Heart right ventricle (tissue), 16 donors: ENCODE results near the gene ZNF683. TPM values are rescaled to one million over a fixed set of nuclear protein-coding genes. Genes with fewer than 3 reads are reported as not detected.

Source experiments
- ATAC-seq, 8 donors: fragments of 200-7000 bp; cut with Tn5 transposase; one replicate each; pipeline ENCODE4 v1.9.1; 2020; ENCODE audit warnings: mild to moderate bottlenecking in 8 of 8, moderate library complexity in 8 of 8, moderate number of reproducible peaks in 1 of 8
- DNase-seq, 2 donors: peaks; one replicate each; pipeline ENCODE4 v3.0.0-alpha.2; 2020
- H3K27ac ChIP-seq, 10 donors: fragments of 200-600 bp; sonication (generic) in 2 of 10; one replicate each; pipeline versions ENCODE4 v1.5.0 to v1.8.0; 2020 to 2022; ENCODE audit warnings: mild to moderate bottlenecking in 3 of 10
- H3K27me3 ChIP-seq, 7 donors: fragments of 200-600 bp; one replicate each; pipeline ENCODE4 v1.8.0; 2021 to 2022; ENCODE audit warnings: mild to moderate bottlenecking in 2 of 7
- H3K36me3 ChIP-seq, 9 donors: fragments of 200-600 bp; sonication (generic) in 1 of 9; one replicate each; pipeline versions ENCODE4 v1.5.0 to v1.8.0; 2020 to 2022; ENCODE audit warnings: mild to moderate bottlenecking in 2 of 9
- H3K4me1 ChIP-seq, 9 donors: fragments of 200-600 bp; sonication (generic) in 1 of 9; one replicate each; pipeline versions ENCODE4 v1.5.0 to v1.8.0; 2020 to 2022; ENCODE audit warnings: mild to moderate bottlenecking in 4 of 9
- H3K4me3 ChIP-seq, 10 donors: fragments of 200-600 bp; sonication (generic) in 2 of 10; one replicate each; pipeline versions ENCODE4 v1.5.0 to v1.8.0; 2020 to 2022; ENCODE audit warnings: mild to moderate bottlenecking in 7 of 10, moderate library complexity in 2 of 10
- H3K9me3 ChIP-seq, 11 donors: fragments of 200-600 bp in 10 of 11; sonication (generic) in 2 of 11; one replicate each; pipeline versions ENCODE4 v1.5.0 to v1.8.0; 2013 to 2022; ENCODE audit warnings: mild to moderate bottlenecking in 2 of 11, control low read depth in 1 of 11, moderate library complexity in 1 of 11
- CTCF ChIP-seq, 9 donors: fragments of 200-600 bp; sonication (generic) in 2 of 9; IDR thresholded peaks; one replicate each; pipeline versions ENCODE4 v1.5.0 to v1.8.0; 2021 to 2022; ENCODE audit warnings: antibody characterized with exemption in 9 of 9, mild to moderate bottlenecking in 5 of 9, moderate library complexity in 1 of 9
- WGBS, 2 donors: extraction: QIAGEN DNeasy Blood & Tissue Kit; methylation state at CpG; one replicate each; pipeline ENCODE4 v1.1.7; 2013; ENCODE audit warnings: inconsistent platforms in 1 of 2; 5-methylcytosine and 5-hydroxymethylcytosine counted together
- intact Hi-C, 10 donors: fragments of 100-400 bp; cut with DNase I; formaldehyde crosslinking; loops; one replicate each; pipeline versions ENCODE4 v1.11.1 to v1.14.2; 2022
- polyA plus RNA-seq, 2 donors: library from polyadenylated mRNA; stranded (reverse); fragments of 200-250 nt; gene quantifications; one replicate each; pipeline ENCODE4 v1.2.3, GENCODE V29; 2013
- total RNA-seq, 10 donors: library from RNA; stranded (reverse); fragmentation: NEBNext Ultra II Directional in 3 of 10; extraction: Animal tissue kit (Norgen Biotek cat#: 25700) in 3 of 10; gene quantifications; one replicate each; pipeline versions ENCODE4 v1.2.1 to v1.2.4, GENCODE V29; 2021 to 2023
- donor health status: Arrhythmogenic right ventricular cardiomyopathy.
- donor health status: ischemic (EF 13 %, LVEDD 7.1; RV severe dilation, severe dysfunction).
- donor health status: healthy with polysubstance abuse.
- donor health status: DM: no; HTN: yes; CAD: no.
- donor health status: DM: no; HTN: no; CAD: no.
- donor health status: ischemic (EF 25% LVEDD 6.9; RV normal size, moderate dysfunction).
- donor health status: ischemic (EF 25% LVEDD 5.7; RV mildly dilated, moderate dysfunction).
- donor health status: healthy.
- donor health status: DM: yes; HTN: yes; CAD: no.
- donor health status: Ischemic cardiomyopathy.
- donor health status: ischemic (EF 35%, LVEDD 5.7; RV mildly dilated, moderate dysfunction).
- donor health status: nonischemic (EF 11% LVEDD 7.7; RV severe dilation, severe dysfunction).
- donor health status: DM: yes; HTN: yes; CAD: no.
- donor health status: PGD.
- donor health status: ischemic (EF 29% LVEDD 5.4; RV normal size, mild dysfunction).
- donor health status: nonischemic (EF 23%, LVEDD 6.1; RV moderate dilation, normal function).

ZNF683 gene
- total and polyA plus RNA-seq, 12 donors = 0.04 to 1.3 (median 0.15) TPM; not detected in 9

- Histone ChIP-seq H3K36me3 (no peaks in the 10 kb centered on the region), H3K27me3 (peaks cover 16 to 90% (median 79%) of the 10 kb centered on the region in 7 donors), H3K4me1 (peaks cover 0 to 21% (median 10%) of the 10 kb centered on the region in 9 donors), H3K9me3 (no peaks in the 10 kb centered on the region), H3K4me3 (peak overlapping the region in 6 of 10 donors; percentile 11 to 33 (median 27)), H3K27ac (no peak overlapping the region)
- WGBS, 2 donors = 51 to 55% methylated on average over 27 of the region's 27 CpGs
- DNase-seq (no peak), ATAC-seq (no peak)
- no peak for TF ChIP-seq CTCF (IDR thresholded peaks at IDR 0.05)
- intact Hi-C loops = loop anchor here in 2 of 10 donors (5.0 kb wide), 2 partner anchors 254 to 259 kb away; no protein-coding TSS in a partner anchor
Observed at GRCh38 chr1:26360807-26361604, 11.5 kb downstream of the ZNF683 start.

- TF ChIP-seq CTCF (IDR thresholded peaks at IDR 0.05) = no peak
- Histone ChIP-seq H3K4me1 (peaks cover 0 to 19% (median 10%) of the 10 kb centered on the region in 9 donors), H3K27me3 (peaks cover 16 to 90% (median 82%) of the 10 kb centered on the region in 7 donors), H3K4me3 (peak overlapping the region in 8 of 10 donors; percentile 11 to 33 (median 24)), H3K9me3 (no peaks in the 10 kb centered on the region), H3K27ac (no peak overlapping the region), H3K36me3 (no peaks in the 10 kb centered on the region)
- 3% methylated on average over 67 of the region's 67 CpGs for WGBS, 2 donors
- no peak for ATAC-seq
- DNase-seq = no peak
- intact Hi-C loops = loop anchor here in 2 of 10 donors (5.0 kb wide), 2 partner anchors 253 to 258 kb away; no protein-coding TSS in a partner anchor
Observed at GRCh38 chr1:26359981-26360806, 12.4 kb downstream of the ZNF683 start.

DNA sequence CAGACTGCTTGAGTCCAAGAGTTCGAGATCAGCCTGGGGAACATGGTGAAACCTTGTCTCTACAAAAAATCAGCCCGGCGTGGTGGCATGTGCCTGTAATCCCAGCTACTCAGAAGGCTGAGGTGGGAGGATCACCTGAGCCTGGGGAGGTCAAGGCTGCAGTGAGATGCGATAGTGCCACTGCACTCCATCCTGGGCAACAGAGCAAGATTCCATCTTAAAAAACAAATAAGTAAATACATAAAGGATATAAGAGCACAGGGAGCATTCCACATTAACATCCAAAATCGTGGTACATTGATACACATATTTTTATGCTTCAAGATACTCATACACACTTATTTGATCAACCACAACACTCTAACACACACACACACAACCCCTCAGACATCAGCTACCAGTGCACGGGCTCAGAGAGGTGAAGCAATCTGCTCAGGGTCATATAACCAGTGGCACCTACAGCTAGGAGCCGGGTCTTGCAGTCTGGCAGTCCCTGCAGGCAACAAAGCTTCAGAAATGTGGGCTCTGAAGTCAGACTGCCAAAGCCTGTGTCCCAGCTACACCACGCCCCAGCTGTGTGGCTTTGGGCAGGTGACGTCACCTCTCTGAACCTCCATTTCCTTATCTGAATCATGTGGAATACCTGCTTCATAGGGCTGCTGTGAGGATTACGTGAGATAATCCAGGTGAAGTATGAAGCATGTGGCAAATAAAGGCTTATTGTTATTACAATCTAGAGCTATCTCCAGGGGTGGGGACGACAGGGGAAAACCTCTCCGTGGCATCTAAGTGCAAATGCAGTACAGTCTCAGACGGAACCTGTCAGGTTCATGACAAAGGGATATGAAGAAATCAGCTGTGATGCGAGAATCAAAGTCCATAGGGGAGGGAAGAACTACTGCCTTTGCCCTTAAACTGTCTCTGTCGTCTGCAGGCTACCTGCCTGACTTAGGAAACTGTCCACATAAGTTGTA, 13.9 kb downstream of the ZNF683 start:
- TF ChIP-seq CTCF (IDR thresholded peaks at IDR 0.05) = no peak
- Histone ChIP-seq H3K4me1 (peaks cover 0 to 13% (median 10%) of the 10 kb centered on the region in 9 donors), H3K27me3 (peaks cover 16 to 92% (median 78%) of the 10 kb centered on the region in 7 donors), H3K27ac (no peak overlapping the region), H3K36me3 (no peaks in the 10 kb centered on the region), H3K4me3 (no peak overlapping the region), H3K9me3 (no peaks in the 10 kb centered on the region)
- WGBS, 2 donors = 51 to 54% methylated on average over 15 of the region's 15 CpGs
- intact Hi-C loops = no loop called here
- ATAC-seq (no peak), DNase-seq (no peak)
